Measurements from ENCODE around the gene KDM4C. TPM values are rescaled to one million over a fixed set of nuclear protein-coding genes. Genes with fewer than 3 reads are reported as not detected.

The KDM4C gene
- total RNA-seq, 2 donors from 2014 or later = 12.8 to 31.5 TPM

DNA sequence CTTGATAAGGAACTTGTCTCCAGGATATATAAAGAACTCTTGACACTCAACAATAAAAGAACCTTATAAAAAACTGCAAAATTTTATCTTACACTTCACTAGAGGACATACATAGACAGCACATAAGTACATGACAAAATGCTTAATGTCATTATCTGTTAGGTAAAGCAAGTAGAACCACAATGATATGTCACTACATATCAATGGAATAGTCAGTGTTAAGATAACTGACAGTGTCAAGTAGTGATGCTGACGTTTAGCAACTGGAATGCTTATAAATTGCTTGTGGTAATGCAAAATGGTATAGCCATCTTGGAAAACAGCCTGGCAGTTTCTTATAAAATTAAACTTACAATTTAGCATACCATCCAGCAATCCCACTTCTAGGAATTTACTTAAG is 314.1 kb downstream of the KDM4C start:
- no peak overlapping the region for H3K4me3 Mint-ChIP-seq
- H3K36me3 Mint-ChIP-seq (ENCODE audit: low read depth) = peaks cover 7% of the 10 kb centered on the region
- no peaks in the 10 kb centered on the region for H3K27me3 Mint-ChIP-seq (ENCODE audit: insufficient read depth)
- WGBS, 2 experiments (ENCODE audit: insufficient coverage in 1 of 2, insufficient read length in 1 of 2) = 100% methylated on average over 1 of the region's 1 CpG; no CpG with 5 or more reads in 1 of the 2 experiments
- H3K9me3 Mint-ChIP-seq = no peaks in the 10 kb centered on the region
- Histone ChIP-seq H3K9ac (ENCODE audit: extremely low read depth, low read length, poor library complexity, severe bottlenecking) (no peak overlapping the region), H3K4me1 (ENCODE audit: control insufficient read depth, insufficient read depth, low read length) (no peaks in the 10 kb centered on the region), H3K27ac (ENCODE audit: low read depth, low read length) (no peak overlapping the region), H3K36me3 (ENCODE audit: control insufficient read depth, insufficient read depth, low read length) (peaks cover 9% of the 10 kb centered on the region), H3K9me3 (ENCODE audit: control insufficient read depth, low read length) (no peaks in the 10 kb centered on the region), H3K27me3 (ENCODE audit: control insufficient read depth, insufficient read depth, low read length, poor library complexity, severe bottlenecking) (no peaks in the 10 kb centered on the region), H3K4me3 (ENCODE audit: low read length) (no peak overlapping the region)
- H3K27ac Mint-ChIP-seq = no peak overlapping the region
- no peak for DNase-seq
- no peaks in the 10 kb centered on the region for H3K4me1 Mint-ChIP-seq
- TF ChIP-seq, protein P1, sequence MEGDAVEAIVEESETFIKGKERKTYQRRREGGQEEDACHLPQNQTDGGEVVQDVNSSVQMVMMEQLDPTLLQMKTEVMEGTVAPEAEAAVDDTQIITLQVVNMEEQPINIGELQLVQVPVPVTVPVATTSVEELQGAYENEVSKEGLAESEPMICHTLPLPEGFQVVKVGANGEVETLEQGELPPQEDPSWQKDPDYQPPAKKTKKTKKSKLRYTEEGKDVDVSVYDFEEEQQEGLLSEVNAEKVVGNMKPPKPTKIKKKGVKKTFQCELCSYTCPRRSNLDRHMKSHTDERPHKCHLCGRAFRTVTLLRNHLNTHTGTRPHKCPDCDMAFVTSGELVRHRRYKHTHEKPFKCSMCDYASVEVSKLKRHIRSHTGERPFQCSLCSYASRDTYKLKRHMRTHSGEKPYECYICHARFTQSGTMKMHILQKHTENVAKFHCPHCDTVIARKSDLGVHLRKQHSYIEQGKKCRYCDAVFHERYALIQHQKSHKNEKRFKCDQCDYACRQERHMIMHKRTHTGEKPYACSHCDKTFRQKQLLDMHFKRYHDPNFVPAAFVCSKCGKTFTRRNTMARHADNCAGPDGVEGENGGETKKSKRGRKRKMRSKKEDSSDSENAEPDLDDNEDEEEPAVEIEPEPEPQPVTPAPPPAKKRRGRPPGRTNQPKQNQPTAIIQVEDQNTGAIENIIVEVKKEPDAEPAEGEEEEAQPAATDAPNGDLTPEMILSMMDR (conservative IDR thresholded peaks at IDR 0.05) = no peak

DNA sequence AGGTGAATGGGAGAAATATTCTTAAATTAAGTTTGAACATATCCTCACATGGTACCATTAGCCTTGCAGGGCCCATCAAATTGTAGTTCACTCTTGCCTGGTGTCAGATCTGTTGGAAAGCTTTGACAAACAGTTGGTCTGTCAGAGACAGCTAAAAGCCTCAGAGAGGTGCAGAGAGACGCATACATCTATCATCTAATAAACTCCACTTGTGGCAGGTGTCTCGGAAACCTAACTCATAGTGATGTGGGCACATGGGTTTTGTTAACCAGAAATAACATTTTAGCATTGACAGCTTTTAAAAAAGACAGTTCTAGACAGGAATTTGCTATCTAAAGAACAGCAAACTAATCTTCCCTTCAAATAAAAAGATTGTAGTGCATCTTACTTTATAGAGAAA is 315.9 kb downstream of the KDM4C start:
- TF ChIP-seq, protein P1 (conservative IDR thresholded peaks at IDR 0.05) = no peak
- Histone ChIP-seq H3K27ac (ENCODE audit: low read depth, low read length) (no peak overlapping the region), H3K4me1 (ENCODE audit: control insufficient read depth, insufficient read depth, low read length) (no peaks in the 10 kb centered on the region), H3K9me3 (ENCODE audit: control insufficient read depth, low read length) (no peaks in the 10 kb centered on the region), H3K27me3 (ENCODE audit: control insufficient read depth, insufficient read depth, low read length, poor library complexity, severe bottlenecking) (no peaks in the 10 kb centered on the region), H3K4me3 (ENCODE audit: low read length) (no peak overlapping the region), H3K9ac (ENCODE audit: extremely low read depth, low read length, poor library complexity, severe bottlenecking) (no peak overlapping the region), H3K36me3 (ENCODE audit: control insufficient read depth, insufficient read depth, low read length) (peaks cover 23% of the 10 kb centered on the region)
- H3K27ac Mint-ChIP-seq = no peak overlapping the region
- H3K27me3 Mint-ChIP-seq (ENCODE audit: insufficient read depth) = no peaks in the 10 kb centered on the region
- 93 to 100% methylated on average over 1 to 2 of the region's 2 CpGs for WGBS, 2 experiments (ENCODE audit: insufficient coverage in 1 of 2, insufficient read length in 1 of 2)
- H3K4me3 Mint-ChIP-seq = no peak overlapping the region
- H3K4me1 Mint-ChIP-seq = no peaks in the 10 kb centered on the region
- no peak for DNase-seq
- H3K9me3 Mint-ChIP-seq = no peaks in the 10 kb centered on the region
- H3K36me3 Mint-ChIP-seq (ENCODE audit: low read depth) = peaks cover 14% of the 10 kb centered on the region

GRCh38 chr9:7075154-7075553 is 317.4 kb downstream of the KDM4C start:
- Mint-ChIP-seq H3K4me1 (no peaks in the 10 kb centered on the region), H3K27ac (no peak overlapping the region)
- 94 to 100% methylated on average over 1 to 7 of the region's 7 CpGs for WGBS, 2 experiments (ENCODE audit: insufficient coverage in 1 of 2, insufficient read length in 1 of 2)

More at GRCh38 chr9:7075154-7075553, 317.4 kb downstream of the KDM4C start:
- H3K9me3 ChIP-seq (ENCODE audit: control insufficient read depth, low read length) = no peaks in the 10 kb centered on the region
- H3K4me3 ChIP-seq (ENCODE audit: low read length) = no peak overlapping the region
- Mint-ChIP-seq H3K4me3 (no peak overlapping the region), H3K36me3 (ENCODE audit: low read depth) (peaks cover 14% of the 10 kb centered on the region), H3K9me3 (no peaks in the 10 kb centered on the region), H3K27me3 (ENCODE audit: insufficient read depth) (no peaks in the 10 kb centered on the region)
- H3K9ac ChIP-seq (ENCODE audit: extremely low read depth, low read length, poor library complexity, severe bottlenecking) = no peak overlapping the region
- no peaks in the 10 kb centered on the region for H3K27me3 ChIP-seq (ENCODE audit: control insufficient read depth, insufficient read depth, low read length, poor library complexity, severe bottlenecking)
- TF ChIP-seq, protein P1 (conservative IDR thresholded peaks at IDR 0.05) = no peak
- no peak for DNase-seq
- H3K36me3 ChIP-seq (ENCODE audit: control insufficient read depth, insufficient read depth, low read length) = peaks cover 32% of the 10 kb centered on the region
- H3K4me1 ChIP-seq (ENCODE audit: control insufficient read depth, insufficient read depth, low read length) = no peaks in the 10 kb centered on the region
- H3K27ac ChIP-seq (ENCODE audit: low read depth, low read length) = no peak overlapping the region

All from endodermal cell (in vitro differentiated cells).